Raji (cell line): ENCODE measurements around the gene MAP3K3.

Experiments used
- POLR2A ChIP-seq: IDR thresholded peaks from 2 replicates; pipeline ENCODE4 v1.6.1; 2011; ENCODE audit warnings: low read depth, low read length, control low read depth; ENCODE audit not compliant: insufficient read depth

The MAP3K3 gene

GRCh38 chr17:63634163-63634562, 11.9 kb downstream of the MAP3K3 start:
- TF ChIP-seq POLR2A, result no peak

GRCh38 chr17:63634816-63635215, 12.6 kb downstream of the MAP3K3 start:
- TF ChIP-seq POLR2A, result no peak

- no peak for TF ChIP-seq POLR2A
Measured at GRCh38 chr17:63635290-63635689, 13.1 kb downstream of the MAP3K3 start.

GRCh38 chr17:63635787-63636186, 13.6 kb downstream of the MAP3K3 start:
- TF ChIP-seq POLR2A, result no peak

- no peak for TF ChIP-seq POLR2A
Measured at GRCh38 chr17:63639125-63639524, 16.9 kb downstream of the MAP3K3 start.

- TF ChIP-seq POLR2A, result no peak
Measured at GRCh38 chr17:63640038-63640437, 17.8 kb downstream of the MAP3K3 start.

GRCh38 chr17:63641692-63642448, 19.7 kb downstream of the MAP3K3 start:
- TF ChIP-seq POLR2A, result no peak

GRCh38 chr17:63644846-63645245, 22.6 kb downstream of the MAP3K3 start:
- no peak for TF ChIP-seq POLR2A

- no peak for TF ChIP-seq POLR2A
Measured at GRCh38 chr17:63645775-63646487, 23.7 kb downstream of the MAP3K3 start.

GRCh38 chr17:63646488-63646806, 24.2 kb downstream of the MAP3K3 start:
- no peak for TF ChIP-seq POLR2A

GRCh38 chr17:63647065-63647725, 25.0 kb downstream of the MAP3K3 start:
- no peak for TF ChIP-seq POLR2A

- TF ChIP-seq POLR2A, result no peak
Measured at GRCh38 chr17:63647936-63648335, 25.7 kb downstream of the MAP3K3 start.

- TF ChIP-seq POLR2A, result no peak
Measured at GRCh38 chr17:63649813-63650212, 27.6 kb downstream of the MAP3K3 start.

GRCh38 chr17:63652106-63652505, 29.9 kb downstream of the MAP3K3 start:
- TF ChIP-seq POLR2A, result no peak

GRCh38 chr17:63653050-63653449, 30.8 kb downstream of the MAP3K3 start:
- no peak for TF ChIP-seq POLR2A

- no peak for TF ChIP-seq POLR2A
Measured at GRCh38 chr17:63657786-63658185, 35.6 kb downstream of the MAP3K3 start.
